ENCODE measurements around the gene CDC14A.

CDC14A gene

DNA sequence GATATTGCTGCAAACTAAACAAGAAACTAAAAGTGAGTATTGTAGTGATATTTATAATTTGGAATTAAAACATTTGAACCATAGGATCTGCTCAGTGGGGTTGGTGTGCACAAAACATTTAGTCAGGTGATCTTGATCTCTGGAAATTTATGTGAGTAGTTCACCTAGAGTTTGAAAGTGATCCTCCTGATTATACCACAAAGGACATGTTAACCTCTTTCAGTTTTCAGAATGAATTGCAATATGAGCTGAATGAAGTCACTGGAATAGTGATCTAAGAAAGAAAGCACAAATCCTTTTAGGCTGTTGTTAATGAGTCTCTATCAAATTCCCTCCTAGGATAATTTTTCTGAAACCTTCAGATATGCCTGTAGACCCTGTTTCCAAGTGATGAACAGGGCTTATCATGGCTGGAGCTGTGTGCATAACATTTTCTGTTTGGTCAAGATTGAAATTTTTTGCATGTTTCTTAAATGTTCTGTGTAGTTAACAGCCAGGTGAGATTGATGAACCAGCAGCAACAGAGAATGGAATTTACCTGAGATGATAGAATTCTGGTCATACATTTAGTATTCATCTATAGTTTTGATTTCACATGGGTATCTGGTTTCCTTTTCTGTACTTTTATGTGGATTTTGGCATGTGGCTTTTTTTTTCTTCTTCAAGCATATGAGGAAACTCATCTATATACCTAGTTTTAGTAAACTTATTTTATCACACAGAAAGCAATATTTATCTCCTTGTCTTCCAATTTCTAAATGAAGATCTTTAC lies 25.5 kb downstream of the CDC14A start:
- H3K79me1 ChIP-seq (replicated peaks; ENCODE audit: low read length, poor library complexity, severe bottlenecking): peaks cover 9% of the 10 kb centered on the region
- no peak overlapping the region for H3K4me2 ChIP-seq (ENCODE audit: low read length, poor library complexity, severe bottlenecking)
- H3K9me3 ChIP-seq (ENCODE audit: control insufficient read depth, low read length): no peaks in the 10 kb centered on the region
- H4K91ac ChIP-seq (ENCODE audit: low read length): no peak overlapping the region
- H3K18ac ChIP-seq (ENCODE audit: low read depth in 1 of 2, low read length in 2 of 2): no peak overlapping the region
- no peak overlapping the region for H3K4me3 ChIP-seq (ENCODE audit: insufficient read depth in 1 of 2, low read depth in 1 of 2, low read length in 2 of 2)
- no peak overlapping the region for H4K8ac ChIP-seq (ENCODE audit: low read length)
- no peak overlapping the region for H2BK12ac ChIP-seq (ENCODE audit: low read length in 2 of 2)
- no peak overlapping the region for H2BK15ac ChIP-seq (ENCODE audit: low read depth, poor library complexity, severe bottlenecking)
- H2BK5ac ChIP-seq (ENCODE audit: low read depth, low read length, poor library complexity, severe bottlenecking): no peak overlapping the region
- H2AFZ ChIP-seq (ENCODE audit: low read depth, low read length): no peak overlapping the region
- no peak overlapping the region for H3K14ac ChIP-seq (ENCODE audit: low read length in 2 of 2)
- no peaks in the 10 kb centered on the region for H3K36me3 ChIP-seq (ENCODE audit: control insufficient read depth in 1 of 2, insufficient read depth in 2 of 2, low read depth in 1 of 2, low read length in 2 of 2)
- H2AK5ac ChIP-seq (ENCODE audit: low read length, severe bottlenecking): no peak overlapping the region
- H3K27me3 ChIP-seq (ENCODE audit: control insufficient read depth in 1 of 2, insufficient read depth in 1 of 2, low read length in 2 of 2): no peaks in the 10 kb centered on the region
- H3K4me1 ChIP-seq (ENCODE audit: control insufficient read depth, insufficient read depth, low read depth, low read length): no peaks in the 10 kb centered on the region
- no peak overlapping the region for H3K4ac ChIP-seq (ENCODE audit: low read depth in 1 of 2, low read length in 2 of 2)
- no peak overlapping the region for H2BK120ac ChIP-seq (ENCODE audit: low read depth, low read length)
- no peak for DNase-seq
- H3K27ac ChIP-seq (ENCODE audit: low read length, poor library complexity, severe bottlenecking): no peak overlapping the region
- no peak overlapping the region for H3K23ac ChIP-seq (ENCODE audit: low read length in 2 of 2)
- no peak overlapping the region for H3K9ac ChIP-seq (ENCODE audit: low read length)

DNA sequence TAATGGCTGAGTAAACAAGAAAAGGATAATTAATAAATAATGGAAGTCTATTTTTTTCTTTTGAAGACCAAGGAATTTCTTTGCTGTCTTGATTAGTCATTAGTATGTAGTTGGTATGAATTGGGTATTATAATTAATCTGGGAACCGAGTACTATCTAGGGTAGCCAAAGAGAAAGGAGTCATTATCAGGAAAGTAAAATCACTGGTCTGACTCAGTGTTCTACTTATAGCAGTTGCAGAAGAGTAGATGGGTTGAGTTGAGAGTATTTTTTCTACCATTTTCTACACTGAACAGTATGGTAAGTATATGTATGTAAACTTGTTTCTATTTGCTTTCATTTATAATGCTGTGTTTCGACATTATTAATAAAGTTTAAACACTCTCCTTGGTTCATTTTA lies 26.6 kb downstream of the CDC14A start:
- Histone ChIP-seq H3K4me3 (ENCODE audit: insufficient read depth in 1 of 2, low read depth in 1 of 2, low read length in 2 of 2) (no peak overlapping the region), H4K8ac (ENCODE audit: low read length) (no peak overlapping the region), H3K27ac (ENCODE audit: low read length, poor library complexity, severe bottlenecking) (no peak overlapping the region), H2AK5ac (ENCODE audit: low read length, severe bottlenecking) (no peak overlapping the region), H3K9ac (ENCODE audit: low read length) (no peak overlapping the region), H3K9me3 (ENCODE audit: control insufficient read depth, low read length) (no peaks in the 10 kb centered on the region), H3K4me1 (ENCODE audit: control insufficient read depth, insufficient read depth, low read depth, low read length) (no peaks in the 10 kb centered on the region), H4K91ac (ENCODE audit: low read length) (no peak overlapping the region), H2BK120ac (ENCODE audit: low read depth, low read length) (no peak overlapping the region), H2BK12ac (ENCODE audit: low read length in 2 of 2) (no peak overlapping the region), H2BK5ac (ENCODE audit: low read depth, low read length, poor library complexity, severe bottlenecking) (no peak overlapping the region), H2AFZ (ENCODE audit: low read depth, low read length) (no peak overlapping the region), H3K79me1 (replicated peaks; ENCODE audit: low read length, poor library complexity, severe bottlenecking) (peaks cover 7% of the 10 kb centered on the region), H2BK15ac (ENCODE audit: low read depth, poor library complexity, severe bottlenecking) (no peak overlapping the region), H3K36me3 (ENCODE audit: control insufficient read depth in 1 of 2, insufficient read depth in 2 of 2, low read depth in 1 of 2, low read length in 2 of 2) (no peaks in the 10 kb centered on the region), H3K18ac (ENCODE audit: low read depth in 1 of 2, low read length in 2 of 2) (no peak overlapping the region), H3K4me2 (ENCODE audit: low read length, poor library complexity, severe bottlenecking) (no peak overlapping the region), H3K23ac (ENCODE audit: low read length in 2 of 2) (no peak overlapping the region), H3K4ac (ENCODE audit: low read depth in 1 of 2, low read length in 2 of 2) (no peak overlapping the region), H3K14ac (ENCODE audit: low read length in 2 of 2) (no peak overlapping the region), H3K27me3 (ENCODE audit: control insufficient read depth in 1 of 2, insufficient read depth in 1 of 2, low read length in 2 of 2) (no peaks in the 10 kb centered on the region)
- no peak for DNase-seq
- 100% methylated on average over 1 of the region's 2 CpGs for WGBS

DNA sequence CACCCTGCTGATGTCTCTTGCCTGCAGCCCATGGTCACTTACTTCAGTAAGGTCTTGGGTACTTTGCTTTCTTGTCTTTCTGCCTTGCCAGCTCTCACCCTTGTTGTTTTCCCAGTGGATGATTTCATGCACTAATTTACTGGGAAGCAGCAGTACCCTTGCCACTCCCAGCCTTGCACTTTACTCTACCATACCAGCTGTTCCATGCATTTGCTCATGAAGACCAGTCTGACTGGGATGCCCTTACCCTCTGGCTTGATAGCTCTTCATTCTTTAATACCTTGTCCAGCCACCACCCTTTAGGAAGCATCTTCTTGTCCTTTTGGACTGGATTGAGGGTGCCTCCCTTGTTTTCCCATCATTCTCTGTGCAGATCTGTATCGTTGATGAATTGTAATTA lies 28.3 kb downstream of the CDC14A start:
- H2BK15ac ChIP-seq (ENCODE audit: low read depth, poor library complexity, severe bottlenecking): no peak overlapping the region
- no peak overlapping the region for H3K18ac ChIP-seq (ENCODE audit: low read depth in 1 of 2, low read length in 2 of 2)
- H3K36me3 ChIP-seq (ENCODE audit: control insufficient read depth in 1 of 2, insufficient read depth in 2 of 2, low read depth in 1 of 2, low read length in 2 of 2): no peaks in the 10 kb centered on the region
- no peak overlapping the region for H3K23ac ChIP-seq (ENCODE audit: low read length in 2 of 2)
- H2BK12ac ChIP-seq (ENCODE audit: low read length in 2 of 2): no peak overlapping the region
- H2BK120ac ChIP-seq (ENCODE audit: low read depth, low read length): no peak overlapping the region
- no peak overlapping the region for H3K9ac ChIP-seq (ENCODE audit: low read length)
- H3K14ac ChIP-seq (ENCODE audit: low read length in 2 of 2): no peak overlapping the region
- H3K9me3 ChIP-seq (ENCODE audit: control insufficient read depth, low read length): no peaks in the 10 kb centered on the region
- no CpG with 5 or more reads among the region's 1 CpG for WGBS
- no peaks in the 10 kb centered on the region for H3K27me3 ChIP-seq (ENCODE audit: control insufficient read depth in 1 of 2, insufficient read depth in 1 of 2, low read length in 2 of 2)
- no peak overlapping the region for H4K91ac ChIP-seq (ENCODE audit: low read length)
- no peak overlapping the region for H2AFZ ChIP-seq (ENCODE audit: low read depth, low read length)
- H3K4me2 ChIP-seq (ENCODE audit: low read length, poor library complexity, severe bottlenecking): no peak overlapping the region
- DNase-seq: no peak
- H3K4me1 ChIP-seq (ENCODE audit: control insufficient read depth, insufficient read depth, low read depth, low read length): no peaks in the 10 kb centered on the region
- H3K4ac ChIP-seq (ENCODE audit: low read depth in 1 of 2, low read length in 2 of 2): no peak overlapping the region
- H3K27ac ChIP-seq (ENCODE audit: low read length, poor library complexity, severe bottlenecking): no peak overlapping the region
- no peak overlapping the region for H2AK5ac ChIP-seq (ENCODE audit: low read length, severe bottlenecking)
- H3K79me1 ChIP-seq (replicated peaks; ENCODE audit: low read length, poor library complexity, severe bottlenecking): peaks cover 4% of the 10 kb centered on the region
- H2BK5ac ChIP-seq (ENCODE audit: low read depth, low read length, poor library complexity, severe bottlenecking): no peak overlapping the region
- H4K8ac ChIP-seq (ENCODE audit: low read length): no peak overlapping the region
- H3K4me3 ChIP-seq (ENCODE audit: insufficient read depth in 1 of 2, low read depth in 1 of 2, low read length in 2 of 2): no peak overlapping the region

DNA sequence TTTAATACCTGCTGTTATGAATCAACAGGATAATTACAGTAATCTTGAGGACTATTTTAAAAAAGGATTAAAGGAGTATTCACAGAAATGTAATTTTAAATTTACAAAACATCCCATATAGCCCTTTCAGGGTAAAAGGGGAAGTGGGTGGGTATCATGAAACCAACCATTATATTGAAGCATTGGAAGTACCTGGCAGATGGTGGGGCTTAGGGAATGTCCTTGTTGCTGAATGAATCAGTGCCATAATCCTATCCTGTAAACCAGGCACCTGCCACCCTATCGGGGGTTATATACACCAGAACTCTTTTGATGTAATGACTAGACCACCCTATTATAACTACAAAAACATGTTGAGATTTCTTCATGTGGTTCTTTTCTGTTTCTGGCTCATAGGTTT lies 30.4 kb downstream of the CDC14A start:
- H3K9ac ChIP-seq (ENCODE audit: low read length): no peak overlapping the region
- H3K4ac ChIP-seq (ENCODE audit: low read depth in 1 of 2, low read length in 2 of 2): no peak overlapping the region
- no peak overlapping the region for H4K91ac ChIP-seq (ENCODE audit: low read length)
- no peak overlapping the region for H2BK12ac ChIP-seq (ENCODE audit: low read length in 2 of 2)
- no peak overlapping the region for H2AFZ ChIP-seq (ENCODE audit: low read depth, low read length)
- no peak overlapping the region for H3K4me3 ChIP-seq (ENCODE audit: insufficient read depth in 1 of 2, low read depth in 1 of 2, low read length in 2 of 2)
- no peak overlapping the region for H3K14ac ChIP-seq (ENCODE audit: low read length in 2 of 2)
- WGBS: no CpG with 5 or more reads among the region's 1 CpG
- H3K36me3 ChIP-seq (ENCODE audit: control insufficient read depth in 1 of 2, insufficient read depth in 2 of 2, low read depth in 1 of 2, low read length in 2 of 2): no peaks in the 10 kb centered on the region
- H3K23ac ChIP-seq (ENCODE audit: low read length in 2 of 2): no peak overlapping the region
- H2BK15ac ChIP-seq (ENCODE audit: low read depth, poor library complexity, severe bottlenecking): no peak overlapping the region
- no peak overlapping the region for H3K27ac ChIP-seq (ENCODE audit: low read length, poor library complexity, severe bottlenecking)
- H3K18ac ChIP-seq (ENCODE audit: low read depth in 1 of 2, low read length in 2 of 2): no peak overlapping the region
- H2BK5ac ChIP-seq (ENCODE audit: low read depth, low read length, poor library complexity, severe bottlenecking): no peak overlapping the region
- H3K79me1 ChIP-seq (replicated peaks; ENCODE audit: low read length, poor library complexity, severe bottlenecking): no peaks in the 10 kb centered on the region
- no peak overlapping the region for H2AK5ac ChIP-seq (ENCODE audit: low read length, severe bottlenecking)
- H3K4me2 ChIP-seq (ENCODE audit: low read length, poor library complexity, severe bottlenecking): no peak overlapping the region
- DNase-seq: no peak
- no peaks in the 10 kb centered on the region for H3K9me3 ChIP-seq (ENCODE audit: control insufficient read depth, low read length)
- no peaks in the 10 kb centered on the region for H3K4me1 ChIP-seq (ENCODE audit: control insufficient read depth, insufficient read depth, low read depth, low read length)
- no peak overlapping the region for H4K8ac ChIP-seq (ENCODE audit: low read length)
- no peaks in the 10 kb centered on the region for H3K27me3 ChIP-seq (ENCODE audit: control insufficient read depth in 1 of 2, insufficient read depth in 1 of 2, low read length in 2 of 2)
- H2BK120ac ChIP-seq (ENCODE audit: low read depth, low read length): no peak overlapping the region
